NCI-H2171 treated with DMSO at 0.1 percent for 48 hours (cell line): ENCODE data around the gene USP13.
"Not testable (repeated sequence)": the region's sequence is repeated elsewhere in the genome, so short reads cannot be mapped to it uniquely, and the experiment has no call there.

Experiments used
- DNase-seq: peaks from one replicate; lab custom pipeline; 2025; lab: John Stamatoyannopoulos, UW

The USP13 gene

DNA sequence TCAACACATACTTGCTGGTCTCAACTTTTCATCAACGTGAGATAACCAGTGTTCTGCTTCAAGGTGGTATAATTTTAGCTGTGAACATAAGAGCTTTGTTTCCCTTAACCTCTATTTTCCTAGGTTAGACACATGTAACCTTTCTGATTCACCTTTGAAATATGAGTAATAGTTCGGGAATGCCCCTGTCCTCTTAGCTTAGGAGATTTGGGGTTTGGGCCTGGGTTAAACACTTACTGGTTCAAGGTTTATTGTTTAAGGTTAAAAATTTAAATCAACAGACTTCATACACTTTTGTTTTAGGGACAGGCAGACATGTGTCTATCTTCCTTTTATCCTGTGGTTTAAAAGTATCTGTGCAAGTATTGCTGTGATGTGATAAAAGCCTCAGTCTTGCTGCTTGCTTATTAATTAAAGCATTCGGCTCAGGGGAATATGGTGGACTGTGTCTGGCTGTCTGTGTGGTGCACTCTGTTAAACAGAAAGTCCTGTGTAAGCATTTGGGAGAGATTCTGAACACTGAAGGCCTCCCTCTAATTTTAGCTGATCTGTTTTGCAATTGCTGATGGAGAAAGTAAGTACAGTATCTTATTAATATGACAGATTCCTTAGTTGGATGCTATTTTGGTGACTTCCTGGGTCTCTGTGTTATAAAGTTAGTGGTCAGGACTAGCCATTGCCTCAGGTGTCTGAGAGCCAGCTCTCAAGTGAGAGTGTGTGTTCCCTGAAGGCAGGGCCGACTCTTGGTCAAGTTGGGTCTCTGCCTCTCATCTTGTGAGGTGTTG, 81.8 kb downstream of the USP13 start:
- no peak for DNase-seq

DNA sequence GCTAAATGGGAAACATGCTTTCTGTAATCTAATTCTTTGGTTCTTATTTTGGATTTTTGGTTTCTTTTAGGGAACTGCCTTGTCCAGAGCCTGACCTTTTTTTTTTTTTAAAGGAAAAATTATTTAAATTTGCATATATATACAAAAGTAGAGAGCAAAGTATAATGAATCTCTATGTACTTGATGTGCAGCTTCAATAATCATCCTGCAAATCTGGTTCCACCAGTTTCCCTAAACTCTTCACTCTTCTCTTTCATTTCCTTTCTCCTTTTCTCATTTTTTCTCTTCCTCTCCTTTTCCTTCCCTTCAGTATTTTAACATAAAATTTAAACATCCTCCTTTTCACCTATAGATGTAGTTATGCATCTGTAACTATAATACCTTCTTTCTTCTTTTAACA, 82.5 kb downstream of the USP13 start:
- no peak for DNase-seq

DNA sequence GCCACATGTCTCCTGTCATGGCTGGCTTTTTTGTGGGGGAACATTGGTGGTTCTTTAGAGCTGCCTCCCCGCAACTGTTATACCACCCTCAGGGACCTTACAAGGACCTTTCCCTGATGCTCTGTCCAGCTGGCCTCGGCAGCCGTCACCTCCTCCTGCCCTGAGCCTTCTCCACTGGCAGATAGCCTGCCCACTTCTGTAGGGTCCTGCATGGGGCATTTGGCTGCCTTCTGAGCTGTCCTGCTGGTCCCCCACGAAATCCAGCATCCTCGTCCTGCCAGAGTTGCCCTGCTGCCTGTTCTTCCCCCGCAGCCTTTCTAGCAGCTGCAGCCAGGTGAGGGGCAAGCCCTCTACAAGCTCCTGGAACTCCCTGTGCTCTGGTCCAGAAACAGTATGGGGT, 86.2 kb downstream of the USP13 start:
- no peak for DNase-seq

DNA sequence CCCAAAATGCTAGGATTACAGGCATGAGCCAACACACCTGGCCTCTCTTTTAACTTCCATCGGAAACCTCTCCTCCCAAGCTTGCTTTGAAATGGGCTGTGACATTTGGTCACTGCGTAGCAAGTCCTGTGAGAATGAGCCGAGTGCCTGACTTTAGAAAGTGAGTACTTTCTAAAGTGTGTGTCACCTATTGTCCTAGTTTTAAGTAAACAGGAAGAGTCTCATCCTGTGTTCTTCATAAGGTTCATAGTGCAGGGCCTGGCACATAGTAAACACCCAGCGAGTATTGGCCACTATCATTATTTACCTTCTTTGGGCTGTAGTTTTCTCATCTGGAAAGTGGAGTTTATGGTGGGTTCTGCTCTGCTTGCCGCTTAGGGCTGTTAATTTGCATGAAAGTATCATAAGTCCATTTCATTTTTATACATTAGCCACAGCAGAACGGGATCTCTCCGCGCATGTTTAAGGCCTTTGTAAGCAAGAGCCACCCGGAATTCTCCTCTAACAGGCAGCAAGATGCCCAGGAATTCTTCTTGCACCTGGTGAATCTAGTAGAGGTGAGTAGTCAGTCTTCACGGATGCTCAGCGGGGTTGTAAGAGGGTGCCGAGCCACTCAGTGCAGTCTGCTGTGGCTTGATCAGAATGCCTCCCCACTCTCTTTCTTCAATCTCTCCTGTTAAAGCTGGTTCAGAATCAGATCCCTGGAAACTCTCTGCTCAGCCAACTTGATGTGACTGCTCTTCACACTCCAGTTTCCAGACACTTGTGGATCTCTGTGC, 87.2 kb downstream of the USP13 start:
- DNase-seq, result no peak

DNA sequence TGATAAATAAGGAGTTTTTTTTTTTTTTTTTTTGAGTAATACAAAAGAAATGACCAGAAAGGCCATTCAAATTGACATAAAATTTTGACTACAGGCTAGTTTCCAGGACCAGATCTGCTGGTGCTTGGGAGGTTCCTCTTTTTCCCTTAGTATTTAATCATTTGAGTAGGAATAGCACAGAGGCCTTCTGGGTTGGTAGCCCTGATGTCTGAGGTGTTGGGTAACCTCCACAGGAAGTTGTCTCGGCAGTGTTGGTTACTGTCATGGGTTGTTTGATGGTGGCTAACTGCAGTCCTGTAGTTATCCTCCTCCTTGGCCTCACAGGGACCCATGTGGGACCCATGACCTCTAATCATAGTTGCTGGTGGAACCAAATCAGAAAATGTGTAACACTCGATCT, 91.1 kb downstream of the USP13 start:
- no peak for DNase-seq

DNA sequence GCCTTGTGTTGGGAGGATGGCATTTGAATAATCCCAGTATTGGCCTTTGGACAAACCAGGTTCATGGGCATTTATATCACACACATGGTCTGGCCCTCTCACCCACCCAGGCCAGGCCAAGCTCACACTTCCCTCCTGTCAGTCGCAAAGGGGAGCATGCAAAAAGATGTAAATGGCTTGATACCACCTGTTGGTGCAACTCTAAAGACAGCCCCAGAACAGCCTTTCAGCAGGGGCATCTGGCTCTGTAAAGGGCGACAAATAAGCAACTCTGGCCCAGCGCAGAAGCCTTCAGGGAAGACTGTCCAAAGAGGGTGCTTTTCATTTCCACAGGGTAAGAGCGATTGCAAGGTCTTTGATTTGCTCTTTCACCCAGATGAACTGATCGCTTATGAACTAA, 91.8 kb downstream of the USP13 start:
- no peak for DNase-seq

DNA sequence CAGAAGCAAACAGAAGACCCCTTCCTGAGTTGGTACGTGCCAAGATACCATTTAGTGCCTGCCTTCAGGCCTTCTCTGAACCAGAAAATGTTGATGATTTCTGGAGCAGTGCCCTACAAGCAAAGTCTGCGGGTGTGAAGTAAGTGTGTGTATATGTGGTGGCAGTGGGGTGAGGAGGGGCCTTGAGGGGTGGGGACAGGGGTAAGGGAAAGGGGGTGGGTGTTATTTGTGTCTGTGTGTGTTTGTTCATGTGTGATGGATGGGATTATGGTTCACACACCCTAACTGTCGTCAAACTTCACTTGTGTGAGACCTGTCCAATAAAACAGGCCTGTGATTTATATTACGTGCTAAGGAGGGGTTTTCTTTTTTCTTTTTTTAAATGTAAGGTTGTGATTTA, 92.2 kb downstream of the USP13 start:
- DNase-seq, result no peak

DNA sequence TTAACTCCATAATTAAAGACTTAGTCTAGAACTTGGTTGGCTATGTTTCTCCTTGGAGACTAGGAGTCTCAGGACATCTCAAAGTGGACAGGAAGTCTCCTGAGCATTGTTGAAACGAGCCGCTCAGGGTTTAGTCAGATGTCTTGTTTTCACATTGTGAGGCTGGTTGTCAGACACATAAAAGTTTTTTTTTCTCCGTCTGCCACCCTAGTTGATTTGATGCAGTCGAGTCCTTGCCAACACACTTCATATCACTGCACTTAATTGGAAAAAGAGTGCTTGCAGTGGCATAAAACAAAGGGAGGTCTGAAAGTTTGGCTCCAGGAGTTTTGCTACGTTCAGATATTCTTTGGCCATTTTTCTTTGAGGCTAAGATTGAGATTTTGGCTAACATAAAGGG, 92.9 kb downstream of the USP13 start:
- DNase-seq, result peak; percentile 38

DNA sequence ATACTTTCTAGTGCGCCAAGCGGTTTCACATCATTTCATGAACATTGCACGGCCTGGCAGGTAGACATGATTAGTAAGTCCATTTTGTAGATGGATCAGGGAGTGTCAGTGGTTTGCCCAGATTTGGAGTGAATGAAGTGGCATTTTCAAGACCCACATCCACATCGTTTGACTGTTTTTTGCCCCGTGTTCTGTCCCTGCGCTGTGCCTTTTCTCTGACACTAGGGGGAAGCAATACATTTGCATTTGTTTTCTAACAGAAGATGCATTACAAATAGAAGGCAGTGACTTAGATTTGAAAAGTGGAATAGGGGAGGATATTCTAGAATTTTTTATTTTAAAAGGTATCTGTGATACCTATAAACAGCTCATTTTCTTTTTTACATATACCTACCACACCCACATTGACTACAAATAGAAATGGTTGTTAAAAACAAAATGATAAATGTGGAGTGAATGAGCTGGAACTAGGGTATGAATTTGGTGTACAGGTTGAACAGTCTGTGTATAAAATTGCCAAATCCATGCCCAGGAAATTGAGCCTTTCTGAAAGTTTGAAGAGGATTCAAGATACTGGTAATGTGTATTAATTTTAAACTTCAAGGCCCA, 98.0 kb downstream of the USP13 start:
- peak; percentile 56 for DNase-seq

DNA sequence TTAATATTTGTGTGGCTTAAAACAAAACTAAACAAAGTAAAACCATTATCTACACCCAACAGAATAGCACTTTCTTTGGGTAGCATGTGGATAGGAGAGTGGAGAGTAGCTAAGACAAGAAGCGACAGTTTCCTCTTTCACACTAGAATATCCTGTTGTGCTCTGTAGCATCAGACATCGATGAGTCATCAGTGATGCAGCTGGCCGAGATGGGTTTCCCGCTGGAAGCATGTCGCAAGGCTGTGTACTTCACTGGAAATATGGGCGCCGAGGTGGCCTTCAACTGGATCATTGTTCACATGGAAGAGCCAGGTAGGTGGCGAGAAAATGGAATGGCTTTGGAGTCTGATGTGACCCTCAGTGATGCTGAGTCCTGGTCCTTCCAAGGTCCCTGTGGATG, 108.1 kb downstream of the USP13 start:
- DNase-seq, result no peak

DNA sequence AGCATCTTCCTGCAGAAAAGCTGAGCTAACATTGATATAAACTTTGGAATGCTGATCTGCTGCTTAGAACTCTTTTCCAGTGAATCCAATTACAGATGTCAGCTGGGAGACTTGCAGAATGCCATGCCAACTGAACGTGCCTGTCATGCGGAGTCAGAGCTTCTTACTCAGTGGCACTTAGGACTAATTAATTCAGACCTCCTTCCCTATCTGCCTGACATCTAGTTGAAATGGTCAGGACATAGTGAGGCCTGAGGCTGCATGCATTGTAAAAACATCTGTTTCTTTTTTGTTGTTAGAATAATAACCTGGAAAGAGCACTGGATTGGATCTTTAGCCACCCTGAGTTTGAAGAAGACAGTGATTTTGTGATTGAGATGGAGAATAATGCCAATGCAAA, 112.6 kb downstream of the USP13 start:
- no peak for DNase-seq

DNA sequence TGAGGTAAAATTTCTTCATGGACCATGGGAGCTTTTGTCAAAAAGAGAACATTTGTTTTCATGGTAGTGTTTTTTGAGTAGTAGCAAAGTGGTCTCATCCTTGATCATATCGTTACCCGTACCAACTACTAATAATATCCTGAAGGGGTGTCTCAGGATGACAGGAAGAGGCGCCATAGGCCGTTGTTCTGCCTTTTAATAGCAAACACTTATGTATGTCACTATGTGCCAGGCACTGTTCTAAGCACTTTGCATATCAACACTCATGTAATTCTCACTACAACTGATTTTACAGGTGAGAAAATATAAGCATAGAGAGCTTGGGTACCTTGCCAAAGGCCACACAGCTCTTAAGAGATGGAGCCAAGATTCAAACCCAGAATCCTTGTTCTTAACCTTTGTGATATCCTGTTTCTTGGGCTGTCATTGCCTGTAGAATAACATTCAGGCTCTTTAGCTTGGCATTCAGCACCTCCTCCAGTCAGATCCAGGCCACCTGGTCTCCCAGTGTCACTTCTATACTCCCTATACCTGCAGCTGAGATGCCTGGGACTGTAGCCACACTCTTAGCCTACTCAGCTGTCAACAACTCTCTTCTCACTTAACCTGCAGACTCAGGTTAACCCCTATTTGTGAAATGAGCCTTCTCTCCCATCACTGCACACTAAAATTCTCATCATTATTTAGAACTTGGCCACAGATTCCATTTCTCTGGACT, 113.7 kb downstream of the USP13 start:
- no peak for DNase-seq

DNA sequence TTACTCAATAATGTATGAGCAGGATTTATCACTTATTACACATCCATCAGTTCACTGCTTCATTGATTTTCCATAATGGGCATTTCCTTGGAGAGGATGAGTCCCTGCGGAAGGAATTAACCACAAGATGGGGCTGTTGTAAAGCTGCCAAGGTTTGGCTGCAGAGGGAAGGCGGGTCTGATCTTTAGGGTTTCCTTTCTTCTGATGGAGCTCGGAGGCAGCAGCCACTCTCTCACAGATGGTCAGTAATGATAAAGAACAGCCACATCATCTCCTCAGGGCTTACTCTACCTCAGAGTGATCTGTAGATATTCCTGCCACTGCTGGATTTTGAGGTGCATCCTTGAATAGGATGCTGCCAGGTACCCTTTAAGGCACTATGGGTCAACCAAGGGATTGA, 115.2 kb downstream of the USP13 start:
- DNase-seq, result peak; percentile 66

DNA sequence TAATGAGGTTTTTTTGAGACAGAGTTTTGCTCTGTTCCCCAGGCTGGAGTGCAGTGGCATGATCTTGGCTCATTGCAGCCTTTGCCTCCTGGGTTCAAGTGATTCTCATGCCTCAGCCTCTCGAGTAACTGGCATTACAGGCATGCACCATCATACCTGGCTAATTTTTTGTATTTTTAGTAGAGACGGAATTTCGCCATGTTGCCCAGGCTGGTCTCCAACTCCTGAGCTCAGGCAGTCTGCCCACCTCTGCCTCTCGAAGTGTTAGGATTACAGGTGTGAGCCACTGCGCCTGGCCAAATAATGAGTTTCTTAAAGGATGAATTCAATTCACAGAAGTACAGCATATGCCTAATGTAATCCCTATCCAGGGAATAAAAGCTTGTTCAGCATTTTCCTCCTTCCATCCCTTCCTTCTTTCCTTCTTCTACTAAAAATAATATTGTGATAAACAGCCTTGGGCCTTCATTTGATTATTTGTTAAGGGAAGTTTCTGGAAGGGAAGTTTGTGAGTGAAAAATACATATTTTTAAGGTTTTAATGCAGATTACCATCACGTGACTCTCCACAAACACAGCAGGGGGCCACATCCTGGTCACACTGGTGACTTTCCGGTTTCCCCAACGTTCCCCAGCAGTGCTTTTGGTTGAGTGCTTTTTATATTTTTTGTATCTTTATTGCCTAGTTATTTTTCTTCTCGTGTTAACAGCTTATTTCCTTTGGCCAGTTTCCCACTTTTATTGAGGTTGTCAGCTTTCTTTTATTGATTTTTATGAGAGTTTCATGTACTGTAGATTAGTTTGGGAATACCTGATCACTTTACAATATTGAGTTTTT, 116.8 kb downstream of the USP13 start:
- no peak for DNase-seq

DNA sequence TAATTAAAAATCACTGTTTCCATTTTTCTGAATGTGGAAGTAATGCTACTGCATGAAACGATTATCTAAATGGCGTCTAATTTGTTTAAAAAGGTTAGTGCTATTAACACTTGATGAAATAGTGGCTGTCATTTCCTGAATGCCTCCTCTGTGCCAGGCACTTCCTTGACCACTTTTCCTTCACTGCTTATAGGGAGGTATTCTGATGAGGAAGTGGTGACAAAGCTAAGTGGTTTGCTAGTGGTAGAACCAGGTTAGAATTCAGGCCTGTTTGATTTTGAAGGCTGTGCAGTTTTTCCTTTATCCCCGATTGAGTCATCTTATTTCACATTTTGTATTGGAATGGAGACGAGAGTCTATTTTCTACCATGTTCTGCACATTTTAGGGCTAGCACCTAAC, 119.0 kb downstream of the USP13 start:
- DNase-seq, result no peak

DNA sequence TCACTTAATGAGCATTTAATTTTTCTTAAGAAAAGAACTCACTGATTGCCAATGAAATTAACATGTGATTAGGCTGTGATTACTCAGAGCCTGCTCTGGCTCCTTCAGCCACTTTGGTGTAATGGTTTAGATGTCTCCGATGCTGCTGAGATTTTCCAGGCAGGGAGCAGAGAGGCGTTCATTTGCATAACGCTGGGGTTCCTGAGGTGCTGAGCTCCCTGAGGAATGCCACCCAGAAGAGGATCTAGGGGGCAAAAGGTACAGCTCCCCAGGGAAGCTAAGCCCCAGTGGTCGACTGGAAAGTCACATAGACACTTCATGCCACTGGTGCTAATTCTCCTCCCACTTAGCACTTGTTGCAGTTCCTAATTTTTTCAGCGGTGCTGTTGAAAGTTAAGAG, 119.5 kb downstream of the USP13 start:
- DNase-seq, result no peak

DNA sequence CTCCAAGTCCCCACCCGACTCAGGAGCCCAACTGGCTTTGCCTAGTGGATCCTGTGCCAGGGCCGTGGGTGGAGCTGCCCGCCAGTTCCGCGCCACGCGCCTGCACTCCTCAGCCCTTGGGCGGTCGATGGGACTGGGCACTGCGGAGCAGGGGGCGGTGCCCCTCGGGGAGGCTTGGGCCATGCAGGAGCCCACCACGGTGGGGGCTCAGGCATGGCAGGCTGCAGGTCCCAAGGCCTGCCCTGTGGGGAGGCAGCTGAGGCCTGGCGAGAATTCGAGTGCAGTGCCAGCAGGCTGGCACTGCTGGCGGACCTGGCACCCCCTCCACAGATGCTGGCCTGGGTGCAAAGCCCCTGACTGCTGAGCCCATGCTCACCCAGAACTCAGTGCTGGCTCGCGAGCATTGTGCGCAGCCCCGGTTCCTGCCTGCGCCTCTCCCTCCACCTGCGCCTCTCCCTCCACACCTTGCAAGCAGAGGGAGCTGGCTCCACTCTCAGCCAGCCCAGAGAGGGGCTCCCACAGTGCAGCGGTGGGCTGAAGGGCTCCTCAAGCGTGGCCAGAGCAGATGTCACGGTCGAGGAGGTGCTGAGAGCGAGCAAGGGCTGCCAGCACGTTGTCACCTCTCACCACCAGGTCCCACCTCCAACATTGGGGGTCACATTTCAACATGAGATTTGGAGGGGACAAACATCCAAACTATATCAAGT, 122.7 kb downstream of the USP13 start:
- DNase-seq, result no peak

DNA sequence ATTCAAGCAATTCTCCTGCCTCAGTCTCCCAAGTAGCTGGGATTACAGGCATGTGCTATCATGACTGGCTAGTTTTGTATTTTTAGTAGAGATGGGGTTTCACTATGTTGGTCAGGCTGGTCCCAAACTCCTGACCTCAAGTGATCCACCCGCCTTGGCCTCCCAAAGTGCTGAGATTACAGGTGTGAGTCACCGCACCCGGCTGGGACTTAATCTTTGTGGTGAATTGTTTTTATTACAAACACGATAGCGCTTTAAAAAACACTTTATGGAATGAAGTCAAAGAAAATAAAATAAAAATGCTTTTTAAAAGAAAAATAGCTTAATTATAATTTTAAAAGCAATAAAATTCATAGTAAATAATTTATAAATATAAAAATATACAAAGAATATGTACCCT, 130.0 kb downstream of the USP13 start:
- not testable (repeated sequence) for DNase-seq

DNA sequence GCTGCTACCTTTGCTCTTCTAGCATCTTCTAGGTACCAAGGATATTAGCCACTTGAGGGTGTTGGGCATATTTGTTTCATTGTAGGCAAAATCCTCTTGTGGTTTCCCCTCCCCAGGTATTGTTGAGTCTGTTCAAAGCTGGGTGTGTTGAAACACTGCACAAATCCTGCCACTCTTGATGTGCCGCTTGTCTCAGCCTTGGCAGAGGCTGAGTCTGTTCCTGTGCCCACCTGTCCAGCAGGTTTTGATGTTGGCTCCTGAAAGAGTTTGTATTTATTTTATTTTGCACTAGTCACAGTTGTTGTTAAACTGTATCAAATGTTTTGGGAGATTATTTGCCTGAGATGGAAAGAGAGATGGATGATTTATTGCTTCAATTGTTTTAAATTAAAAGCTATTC, 136.2 kb downstream of the USP13 start:
- no peak for DNase-seq

DNA sequence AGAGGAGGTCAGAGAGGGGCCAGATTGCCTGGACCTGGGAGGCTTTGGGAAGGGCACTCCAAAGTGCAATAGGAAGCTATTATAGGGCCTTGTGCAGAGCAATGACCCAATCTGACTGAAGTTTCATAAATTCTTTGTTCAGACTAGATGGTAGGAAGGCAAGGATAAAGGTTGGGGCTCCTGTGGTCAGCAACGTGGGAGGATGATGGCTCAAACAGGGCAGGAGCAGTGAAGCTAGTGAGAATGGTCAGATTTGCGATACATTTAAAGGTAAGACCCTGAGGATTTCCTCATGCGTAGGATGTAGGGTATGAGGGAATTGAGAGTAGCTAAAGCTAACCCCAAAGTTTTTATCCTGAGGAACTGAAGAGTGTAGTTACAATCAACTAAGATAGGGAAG, 139.0 kb downstream of the USP13 start:
- no peak for DNase-seq

DNA sequence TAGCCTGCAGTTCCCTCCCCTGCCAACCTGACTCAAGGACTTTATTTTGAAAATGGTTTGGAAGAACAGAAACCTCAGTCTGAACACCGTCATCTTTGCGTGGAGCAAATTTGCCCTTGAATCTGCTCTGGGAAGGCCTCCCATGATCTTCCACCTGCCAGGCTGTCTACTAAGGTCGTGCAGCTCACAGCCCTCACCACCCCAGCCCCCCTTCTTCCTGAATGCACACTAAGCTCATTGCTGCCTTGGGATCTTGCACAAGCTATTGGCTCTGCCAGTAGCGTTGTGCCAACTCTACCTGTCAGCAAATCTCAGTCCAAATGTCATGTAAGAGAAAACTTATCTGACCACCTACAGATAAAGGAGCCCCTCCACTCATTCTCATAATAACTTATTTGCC, 141.5 kb downstream of the USP13 start:
- no peak for DNase-seq
